GM23338 (cell line): ENCODE data around the gene TCF7L1. TPM values are rescaled to one million over a fixed set of nuclear protein-coding genes. Genes with fewer than 3 reads are reported as not detected.

Experiments
- ATAC-seq: fragments of 200-7000 bp; cut with Tn5 transposase; 3 replicates; pipeline ENCODE4 v1.9.1; 2020
- DNase-seq: peaks from one replicate; pipeline ENCODE4 v3.0.0-alpha.2; 2015; ENCODE audit warnings: low spot score
- H2AFZ ChIP-seq: fragments of 200-600 bp; sonication (generic); 2 replicates; pipeline ENCODE4 v1.8.0; 2016; ENCODE audit warnings: antibody characterized with exemption, mild to moderate bottlenecking, moderate library complexity
- H3F3A ChIP-seq: fragments of 200-600 bp; sonication (generic); replicated peaks from 2 replicates; pipeline ENCODE4 v1.8.0; 2017; ENCODE audit warnings: antibody characterized with exemption, mixed run types, low read depth
- H3K27ac ChIP-seq: fragments of 200-600 bp; sonication (generic); 2 replicates; pipeline ENCODE4 v1.6.1; 2016; ENCODE audit warnings: low read depth
- H3K27me3 ChIP-seq: fragments of 200-600 bp; sonication (generic); 2 replicates; pipeline ENCODE4 v1.8.0; 2016; ENCODE audit warnings: mild to moderate bottlenecking, mixed run types, moderate library complexity; ENCODE audit not compliant: insufficient read depth
- H3K36me3 ChIP-seq: fragments of 200-600 bp; sonication (generic); 2 replicates; pipeline ENCODE4 v1.8.0; 2016; ENCODE audit warnings: mild to moderate bottlenecking; ENCODE audit not compliant: insufficient read depth
- H3K4me1 ChIP-seq: fragments of 200-600 bp; sonication (generic); 2 replicates; pipeline ENCODE4 v1.8.0; 2016; ENCODE audit warnings: mild to moderate bottlenecking, moderate library complexity; ENCODE audit not compliant: insufficient read depth
- H3K4me2 ChIP-seq: fragments of 200-600 bp; sonication (generic); 2 replicates; pipeline ENCODE4 v1.7.1; 2017; ENCODE audit warnings: mixed run types
- H3K4me3 ChIP-seq: fragments of 200-600 bp; sonication (generic); 2 replicates; pipeline ENCODE4 v1.6.1; 2016; ENCODE audit warnings: mixed run types
- H3K79me2 ChIP-seq: fragments of 200-600 bp; sonication (generic); replicated peaks from 2 replicates; pipeline ENCODE4 v1.8.0; 2017; ENCODE audit warnings: mild to moderate bottlenecking; ENCODE audit not compliant: insufficient read depth
- H3K9me2 ChIP-seq: fragments of 200-600 bp; sonication (generic); 2 replicates; pipeline ENCODE4 v1.8.0; 2017; ENCODE audit not compliant: insufficient read depth
- H4K20me1 ChIP-seq: fragments of 200-600 bp; sonication (generic); replicated peaks from 2 replicates; pipeline ENCODE4 v1.8.0; 2017; ENCODE audit warnings: mild to moderate bottlenecking; ENCODE audit not compliant: insufficient read depth
- H3K27ac Mint-ChIP-seq: 2 replicates; pipeline ENCODE4 v1.8.0; 2020; ENCODE audit warnings: inconsistent platforms, mild to moderate bottlenecking, moderate library complexity, mixed read lengths
- H3K27me3 Mint-ChIP-seq: 3 replicates; pipeline ENCODE4 v1.8.0; 2022; ENCODE audit warnings: low read depth, mild to moderate bottlenecking, moderate library complexity, mixed read lengths, inconsistent platforms; ENCODE audit not compliant: insufficient read depth, poor library complexity
- H3K36me3 Mint-ChIP-seq: 3 replicates; pipeline ENCODE4 v1.8.0; 2021; ENCODE audit warnings: low read depth, mild to moderate bottlenecking, inconsistent platforms, moderate library complexity, mixed read lengths
- H3K4me1 Mint-ChIP-seq: 3 replicates; pipeline ENCODE4 v1.8.0; 2020; ENCODE audit warnings: mild to moderate bottlenecking, inconsistent platforms, mixed read lengths
- H3K4me3 Mint-ChIP-seq: 3 replicates; pipeline ENCODE4 v1.8.0; 2021; ENCODE audit warnings: moderate library complexity, mild to moderate bottlenecking, inconsistent platforms, mixed read lengths
- H3K9me3 Mint-ChIP-seq: 3 replicates; pipeline ENCODE4 v1.8.0; 2020; ENCODE audit warnings: moderate library complexity, mild to moderate bottlenecking, inconsistent platforms, mixed read lengths
- CREB1 ChIP-seq: fragments of 250-450 bp; sonication (Bioruptor Pico); IDR thresholded peaks from 2 replicates; pipeline ENCODE4 v1.5.0; 2020; ENCODE audit warnings: low read depth, mild to moderate bottlenecking, moderate library complexity
- EZH2 ChIP-seq: fragments of 200-600 bp; sonication (generic); IDR thresholded peaks from one replicate; pipeline ENCODE4 v1.8.0; 2017; ENCODE audit warnings: antibody characterized with exemption, mild to moderate bottlenecking, low read depth; ENCODE audit not compliant: unreplicated experiment
- EZH2phosphoT487 ChIP-seq: fragments of 200-600 bp; sonication (generic); IDR thresholded peaks from one replicate; pipeline ENCODE4 v1.8.1; 2018; ENCODE audit warnings: antibody characterized with exemption; ENCODE audit not compliant: unreplicated experiment
- JUNB ChIP-seq: IDR thresholded peaks from one replicate; pipeline ENCODE4 v1.6.1; 2016; ENCODE audit warnings: antibody characterized with exemption; ENCODE audit not compliant: unreplicated experiment
- NANOG ChIP-seq: IDR thresholded peaks from 2 replicates; pipeline ENCODE4 v1.6.1; 2016; ENCODE audit warnings: antibody characterized with exemption, borderline replicate concordance
- POLR2AphosphoS5 ChIP-seq: IDR thresholded peaks from 2 replicates; pipeline ENCODE4 v1.6.1; 2016; ENCODE audit warnings: antibody characterized with exemption, low read depth
- REST ChIP-seq: IDR thresholded peaks from one replicate; pipeline ENCODE4 v1.6.1; 2018; ENCODE audit warnings: antibody characterized with exemption; ENCODE audit not compliant: unreplicated experiment
- STAT1 ChIP-seq: IDR thresholded peaks from one replicate; pipeline ENCODE4 v1.6.1; 2016; ENCODE audit warnings: antibody characterized with exemption; ENCODE audit not compliant: unreplicated experiment
- ZNF114 ChIP-seq: fragments of 250-450 bp; sonication (Bioruptor Pico); IDR thresholded peaks from 2 replicates; pipeline ENCODE4 v1.5.0; 2020; ENCODE audit warnings: mild to moderate bottlenecking, moderate library complexity
- ZNF331 ChIP-seq: fragments of 250-450 bp; sonication (Bioruptor Pico); IDR thresholded peaks from 2 replicates; pipeline ENCODE4 v1.5.0; 2020; ENCODE audit warnings: low read depth, mild to moderate bottlenecking, moderate library complexity
- polyA plus RNA-seq: library from polyadenylated mRNA; unstranded; fragments of >200 nt; fragmentation: Nextera tagmentation; extraction: Ambion mirVana; gene quantifications from 2 replicates; pipeline ENCODE4 v1.2.1, GENCODE V29; 2016
- total RNA-seq: library from RNA; depleted of rRNA; stranded (reverse); fragments of >200 nt; shearing (Covaris generic); gene quantifications from 2 replicates; pipeline ENCODE4 v1.2.3, GENCODE V29; 2014
- TF ChIP-seq, protein P1 (sequence below), 2 experiments: fragments of 200-600 bp in 1 of 2; sonication (generic) in 1 of 2; conservative IDR thresholded peaks; 2 replicates each; pipeline versions ENCODE4 v1.5.1 to v1.6.1; 2016 to 2017; ENCODE audit warnings: antibody characterized with exemption in 2 of 2, low read depth in 2 of 2, mild to moderate bottlenecking in 2 of 2, moderate library complexity in 1 of 2
- TF ChIP-seq, protein P2 (sequence below): fragments of 250-450 bp; sonication (Bioruptor Pico); IDR thresholded peaks from 2 replicates; pipeline ENCODE4 v1.5.0; 2020; ENCODE audit warnings: mild to moderate bottlenecking, moderate library complexity
- TF ChIP-seq, protein P3 (sequence below): IDR thresholded peaks from 2 replicates; pipeline ENCODE4 v1.6.1; 2016; ENCODE audit warnings: antibody characterized with exemption

TCF7L1 gene
- total and polyA plus RNA-seq, 2 experiments from 2014 or later, result 47.3 to 101 TPM

- H3K4me3 ChIP-seq, result peak within 1 kb of the TSS; percentile 78
- no peak within 1 kb of the TSS for H3K27ac ChIP-seq
- peaks cover 14% of the 10 kb centered on the region for H3K36me3 Mint-ChIP-seq
- H3K9me2 ChIP-seq, result no peaks in the 10 kb centered on the region
- peak within 1 kb of the TSS; percentile 97 for H3K4me3 Mint-ChIP-seq
- peaks cover 15% of the 10 kb centered on the region for H3K4me1 ChIP-seq
- peak within 1 kb of the TSS; percentile 90 for H3K4me2 ChIP-seq
- no peaks in the 10 kb centered on the region for H3F3A ChIP-seq
- peak within 1 kb of the TSS; percentile 91 for H3K27ac Mint-ChIP-seq
- no peaks in the 10 kb centered on the region for H3K36me3 ChIP-seq
- TF ChIP-seq, protein P1, sequence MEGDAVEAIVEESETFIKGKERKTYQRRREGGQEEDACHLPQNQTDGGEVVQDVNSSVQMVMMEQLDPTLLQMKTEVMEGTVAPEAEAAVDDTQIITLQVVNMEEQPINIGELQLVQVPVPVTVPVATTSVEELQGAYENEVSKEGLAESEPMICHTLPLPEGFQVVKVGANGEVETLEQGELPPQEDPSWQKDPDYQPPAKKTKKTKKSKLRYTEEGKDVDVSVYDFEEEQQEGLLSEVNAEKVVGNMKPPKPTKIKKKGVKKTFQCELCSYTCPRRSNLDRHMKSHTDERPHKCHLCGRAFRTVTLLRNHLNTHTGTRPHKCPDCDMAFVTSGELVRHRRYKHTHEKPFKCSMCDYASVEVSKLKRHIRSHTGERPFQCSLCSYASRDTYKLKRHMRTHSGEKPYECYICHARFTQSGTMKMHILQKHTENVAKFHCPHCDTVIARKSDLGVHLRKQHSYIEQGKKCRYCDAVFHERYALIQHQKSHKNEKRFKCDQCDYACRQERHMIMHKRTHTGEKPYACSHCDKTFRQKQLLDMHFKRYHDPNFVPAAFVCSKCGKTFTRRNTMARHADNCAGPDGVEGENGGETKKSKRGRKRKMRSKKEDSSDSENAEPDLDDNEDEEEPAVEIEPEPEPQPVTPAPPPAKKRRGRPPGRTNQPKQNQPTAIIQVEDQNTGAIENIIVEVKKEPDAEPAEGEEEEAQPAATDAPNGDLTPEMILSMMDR (conservative IDR thresholded peaks at IDR 0.05; ENCODE audit: low read depth in 2 of 2), result no peak
- TF ChIP-seq, protein P2, sequence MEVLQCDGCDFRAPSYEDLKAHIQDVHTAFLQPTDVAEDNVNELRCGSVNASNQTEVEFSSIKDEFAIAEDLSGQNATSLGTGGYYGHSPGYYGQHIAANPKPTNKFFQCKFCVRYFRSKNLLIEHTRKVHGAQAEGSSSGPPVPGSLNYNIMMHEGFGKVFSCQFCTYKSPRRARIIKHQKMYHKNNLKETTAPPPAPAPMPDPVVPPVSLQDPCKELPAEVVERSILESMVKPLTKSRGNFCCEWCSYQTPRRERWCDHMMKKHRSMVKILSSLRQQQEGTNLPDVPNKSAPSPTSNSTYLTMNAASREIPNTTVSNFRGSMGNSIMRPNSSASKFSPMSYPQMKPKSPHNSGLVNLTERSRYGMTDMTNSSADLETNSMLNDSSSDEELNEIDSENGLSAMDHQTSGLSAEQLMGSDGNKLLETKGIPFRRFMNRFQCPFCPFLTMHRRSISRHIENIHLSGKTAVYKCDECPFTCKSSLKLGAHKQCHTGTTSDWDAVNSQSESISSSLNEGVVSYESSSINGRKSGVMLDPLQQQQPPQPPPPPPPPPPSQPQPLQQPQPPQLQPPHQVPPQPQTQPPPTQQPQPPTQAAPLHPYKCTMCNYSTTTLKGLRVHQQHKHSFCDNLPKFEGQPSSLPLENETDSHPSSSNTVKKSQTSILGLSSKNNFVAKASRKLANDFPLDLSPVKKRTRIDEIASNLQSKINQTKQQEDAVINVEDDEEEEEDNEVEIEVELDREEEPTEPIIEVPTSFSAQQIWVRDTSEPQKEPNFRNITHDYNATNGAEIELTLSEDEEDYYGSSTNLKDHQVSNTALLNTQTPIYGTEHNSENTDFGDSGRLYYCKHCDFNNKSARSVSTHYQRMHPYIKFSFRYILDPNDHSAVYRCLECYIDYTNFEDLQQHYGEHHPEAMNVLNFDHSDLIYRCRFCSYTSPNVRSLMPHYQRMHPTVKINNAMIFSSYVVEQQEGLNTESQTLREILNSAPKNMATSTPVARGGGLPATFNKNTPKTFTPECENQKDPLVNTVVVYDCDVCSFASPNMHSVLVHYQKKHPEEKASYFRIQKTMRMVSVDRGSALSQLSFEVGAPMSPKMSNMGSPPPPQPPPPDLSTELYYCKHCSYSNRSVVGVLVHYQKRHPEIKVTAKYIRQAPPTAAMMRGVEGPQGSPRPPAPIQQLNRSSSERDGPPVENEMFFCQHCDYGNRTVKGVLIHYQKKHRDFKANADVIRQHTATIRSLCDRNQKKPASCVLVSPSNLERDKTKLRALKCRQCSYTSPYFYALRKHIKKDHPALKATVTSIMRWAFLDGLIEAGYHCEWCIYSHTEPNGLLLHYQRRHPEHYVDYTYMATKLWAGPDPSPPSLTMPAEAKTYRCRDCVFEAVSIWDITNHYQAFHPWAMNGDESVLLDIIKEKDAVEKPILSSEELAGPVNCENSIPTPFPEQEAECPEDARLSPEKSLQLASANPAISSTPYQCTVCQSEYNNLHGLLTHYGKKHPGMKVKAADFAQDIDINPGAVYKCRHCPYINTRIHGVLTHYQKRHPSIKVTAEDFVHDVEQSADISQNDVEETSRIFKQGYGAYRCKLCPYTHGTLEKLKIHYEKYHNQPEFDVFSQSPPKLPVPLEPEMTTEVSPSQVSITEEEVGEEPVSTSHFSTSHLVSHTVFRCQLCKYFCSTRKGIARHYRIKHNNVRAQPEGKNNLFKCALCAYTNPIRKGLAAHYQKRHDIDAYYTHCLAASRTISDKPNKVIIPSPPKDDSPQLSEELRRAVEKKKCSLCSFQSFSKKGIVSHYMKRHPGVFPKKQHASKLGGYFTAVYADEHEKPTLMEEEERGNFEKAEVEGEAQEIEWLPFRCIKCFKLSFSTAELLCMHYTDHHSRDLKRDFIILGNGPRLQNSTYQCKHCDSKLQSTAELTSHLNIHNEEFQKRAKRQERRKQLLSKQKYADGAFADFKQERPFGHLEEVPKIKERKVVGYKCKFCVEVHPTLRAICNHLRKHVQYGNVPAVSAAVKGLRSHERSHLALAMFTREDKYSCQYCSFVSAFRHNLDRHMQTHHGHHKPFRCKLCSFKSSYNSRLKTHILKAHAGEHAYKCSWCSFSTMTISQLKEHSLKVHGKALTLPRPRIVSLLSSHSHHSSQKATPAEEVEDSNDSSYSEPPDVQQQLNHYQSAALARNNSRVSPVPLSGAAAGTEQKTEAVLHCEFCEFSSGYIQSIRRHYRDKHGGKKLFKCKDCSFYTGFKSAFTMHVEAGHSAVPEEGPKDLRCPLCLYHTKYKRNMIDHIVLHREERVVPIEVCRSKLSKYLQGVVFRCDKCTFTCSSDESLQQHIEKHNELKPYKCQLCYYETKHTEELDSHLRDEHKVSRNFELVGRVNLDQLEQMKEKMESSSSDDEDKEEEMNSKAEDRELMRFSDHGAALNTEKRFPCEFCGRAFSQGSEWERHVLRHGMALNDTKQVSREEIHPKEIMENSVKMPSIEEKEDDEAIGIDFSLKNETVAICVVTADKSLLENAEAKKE (CRISPR knock-in tag), result no peak
- TF ChIP-seq EZH2phosphoT487, result no peak
- no peak for TF ChIP-seq CREB1
- no peak for TF ChIP-seq NANOG
- no peak for TF ChIP-seq ZNF331
- TF ChIP-seq POLR2AphosphoS5, result peak; percentile 93
- TF ChIP-seq EZH2, result no peak
- no peak for TF ChIP-seq ZNF114
- TF ChIP-seq JUNB, result no peak
- peak; percentile 24 for TF ChIP-seq REST
- TF ChIP-seq, protein P3, sequence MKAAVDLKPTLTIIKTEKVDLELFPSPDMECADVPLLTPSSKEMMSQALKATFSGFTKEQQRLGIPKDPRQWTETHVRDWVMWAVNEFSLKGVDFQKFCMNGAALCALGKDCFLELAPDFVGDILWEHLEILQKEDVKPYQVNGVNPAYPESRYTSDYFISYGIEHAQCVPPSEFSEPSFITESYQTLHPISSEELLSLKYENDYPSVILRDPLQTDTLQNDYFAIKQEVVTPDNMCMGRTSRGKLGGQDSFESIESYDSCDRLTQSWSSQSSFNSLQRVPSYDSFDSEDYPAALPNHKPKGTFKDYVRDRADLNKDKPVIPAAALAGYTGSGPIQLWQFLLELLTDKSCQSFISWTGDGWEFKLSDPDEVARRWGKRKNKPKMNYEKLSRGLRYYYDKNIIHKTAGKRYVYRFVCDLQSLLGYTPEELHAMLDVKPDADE, result peak; percentile 95
- TF ChIP-seq STAT1, result no peak
- ATAC-seq (peak; percentile 98), DNase-seq (peak; percentile 100)
- H2AFZ ChIP-seq, result peak within 1 kb of the TSS; percentile 92
- peaks cover 15% of the 10 kb centered on the region for H3K4me1 Mint-ChIP-seq
- H3K79me2 ChIP-seq, result no peaks in the 10 kb centered on the region
- H4K20me1 ChIP-seq, result no peaks in the 10 kb centered on the region; the same call in none of the 2 replicates
- H3K9me3 Mint-ChIP-seq, result no peaks in the 10 kb centered on the region
- H3K27me3 ChIP-seq, result no peaks in the 10 kb centered on the region
- peaks cover 6% of the 10 kb centered on the region for H3K27me3 Mint-ChIP-seq
Observed at GRCh38 chr2:85354286-85355072, 221.3 kb downstream of the TCF7L1 start, which contains the start of the genes ELMOD3 and RETSAT. Gene ELMOD3 (plus strand): TSS chr2:85354769. CDS start chr2:85357199, 2,430 bp downstream. Gene RETSAT (minus strand): TSS chr2:85354528. CDS start chr2:85354507, 21 bp downstream.
